SU-DHL-6 (cell line): Measurements from ENCODE around the gene SLC13A1.

ENCODE experiments used
- EZH2phosphoT487 ChIP-seq: fragments of 200-600 bp; sonication (generic), shearing (Covaris generic); conservative IDR thresholded peaks from 2 replicates; pipeline ENCODE4 v1.6.1; 2018; ENCODE audit warnings: mild to moderate bottlenecking, antibody characterized with exemption, low read length, moderate library complexity, mixed read lengths
- TF ChIP-seq, protein P1 (sequence below): fragments of 200-600 bp; sonication (generic); IDR thresholded peaks from one replicate; pipeline ENCODE4 v1.5.1; 2017; ENCODE audit warnings: antibody characterized with exemption, mild to moderate bottlenecking, low read length, moderate library complexity; ENCODE audit not compliant: insufficient read depth, poor library complexity, severe bottlenecking

DNA sequence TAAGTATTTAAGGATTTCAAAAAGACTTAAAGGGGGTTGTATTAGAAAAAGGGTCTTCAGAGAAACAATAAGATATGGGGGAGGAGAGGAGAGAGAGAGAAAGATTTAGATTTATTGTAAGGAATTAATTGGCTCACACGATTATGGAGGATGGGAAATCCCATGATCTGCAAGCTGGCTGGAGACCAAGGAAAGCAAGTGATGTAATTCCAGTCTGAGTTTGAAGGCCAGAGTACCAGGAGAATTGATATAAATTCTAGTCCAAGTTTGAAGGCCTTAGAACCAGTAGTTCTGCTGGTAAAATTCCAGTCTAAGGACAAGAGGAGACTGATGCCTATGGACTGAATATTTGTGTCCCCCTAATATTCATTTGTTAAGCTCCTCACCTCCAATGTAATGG lies 20.6 kb upstream of the SLC13A1 start:
- TF ChIP-seq, protein P1, sequence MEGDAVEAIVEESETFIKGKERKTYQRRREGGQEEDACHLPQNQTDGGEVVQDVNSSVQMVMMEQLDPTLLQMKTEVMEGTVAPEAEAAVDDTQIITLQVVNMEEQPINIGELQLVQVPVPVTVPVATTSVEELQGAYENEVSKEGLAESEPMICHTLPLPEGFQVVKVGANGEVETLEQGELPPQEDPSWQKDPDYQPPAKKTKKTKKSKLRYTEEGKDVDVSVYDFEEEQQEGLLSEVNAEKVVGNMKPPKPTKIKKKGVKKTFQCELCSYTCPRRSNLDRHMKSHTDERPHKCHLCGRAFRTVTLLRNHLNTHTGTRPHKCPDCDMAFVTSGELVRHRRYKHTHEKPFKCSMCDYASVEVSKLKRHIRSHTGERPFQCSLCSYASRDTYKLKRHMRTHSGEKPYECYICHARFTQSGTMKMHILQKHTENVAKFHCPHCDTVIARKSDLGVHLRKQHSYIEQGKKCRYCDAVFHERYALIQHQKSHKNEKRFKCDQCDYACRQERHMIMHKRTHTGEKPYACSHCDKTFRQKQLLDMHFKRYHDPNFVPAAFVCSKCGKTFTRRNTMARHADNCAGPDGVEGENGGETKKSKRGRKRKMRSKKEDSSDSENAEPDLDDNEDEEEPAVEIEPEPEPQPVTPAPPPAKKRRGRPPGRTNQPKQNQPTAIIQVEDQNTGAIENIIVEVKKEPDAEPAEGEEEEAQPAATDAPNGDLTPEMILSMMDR, result no peak
- no peak for TF ChIP-seq EZH2phosphoT487
